ENCODE results near the gene NEUROD2. TPM values are rescaled to one million over a fixed set of nuclear protein-coding genes. Genes with fewer than 3 reads are reported as not detected.

The NEUROD2 gene
- total RNA-seq, 1 experiment from 2014 or later = not detected

DNA sequence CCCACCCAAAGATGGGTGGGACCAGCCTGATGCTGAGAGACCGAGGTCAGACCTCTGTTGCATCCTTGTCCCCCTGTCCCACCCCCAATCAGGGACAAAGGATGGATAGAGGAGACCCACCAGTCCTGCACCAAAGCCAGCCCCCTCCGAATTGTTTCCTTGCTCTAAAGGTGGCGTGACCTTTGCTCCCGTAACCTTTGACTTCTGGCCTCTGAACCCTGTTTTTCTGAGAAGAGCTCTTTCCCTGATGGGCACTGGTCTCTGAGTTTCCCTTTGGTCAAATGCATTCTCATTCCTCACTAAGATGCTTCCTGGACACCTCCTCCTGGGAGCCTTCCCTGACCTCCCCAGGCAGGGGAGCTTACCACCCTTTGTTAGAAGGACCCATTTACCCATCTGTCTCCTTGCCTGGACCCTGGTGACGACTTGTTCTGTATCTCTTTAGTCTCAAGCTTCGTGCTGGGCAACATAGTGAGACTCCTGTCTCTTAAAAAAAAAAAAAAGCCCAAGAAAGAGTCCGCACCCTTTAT, 5.3 kb upstream of the NEUROD2 start:
- Histone ChIP-seq H3K4me3 (ENCODE audit: low read length) (no peak overlapping the region), H2AFZ (ENCODE audit: low read length) (no peak overlapping the region), H3K79me2 (ENCODE audit: low read length) (no peaks in the 10 kb centered on the region), H3K36me3 (ENCODE audit: low read depth, low read length) (no peaks in the 10 kb centered on the region), H3K4me1 (ENCODE audit: insufficient read depth, low read length) (no peaks in the 10 kb centered on the region), H3K9me3 (ENCODE audit: low read length) (no peaks in the 10 kb centered on the region), H3K9me2 (replicated peaks; ENCODE audit: low read length) (no peaks in the 10 kb centered on the region), H3K27ac (ENCODE audit: low read length) (no peak overlapping the region), H4K20me1 (ENCODE audit: low read length) (no peaks in the 10 kb centered on the region), H3K9ac (ENCODE audit: low read length) (no peak overlapping the region), H3F3A (ENCODE audit: low read length, unreplicated experiment) (no peaks in the 10 kb centered on the region), H3K27me3 (ENCODE audit: low read length) (no peaks in the 10 kb centered on the region), H3K4me2 (ENCODE audit: low read length) (no peak overlapping the region)
- ATAC-seq = no peak
- ChIA-PET CTCF (no interaction called here), POLR2A (ENCODE audit: unreplicated experiment) (no interaction called here)
- intact Hi-C loops (cut with micrococcal nuclease) = no loop called here
- DNase-seq = no peak
- no TSS peak for BruUV-seq (replicated peaks)
- TF ChIP-seq EZH2 (IDR thresholded peaks at IDR 0.05; ENCODE audit: low read length, unreplicated experiment) = no peak
- no peak for TF ChIP-seq EZH2phosphoT487 (IDR thresholded peaks at IDR 0.05; ENCODE audit: borderline replicate concordance, low read length)
- TF ChIP-seq, protein P1, sequence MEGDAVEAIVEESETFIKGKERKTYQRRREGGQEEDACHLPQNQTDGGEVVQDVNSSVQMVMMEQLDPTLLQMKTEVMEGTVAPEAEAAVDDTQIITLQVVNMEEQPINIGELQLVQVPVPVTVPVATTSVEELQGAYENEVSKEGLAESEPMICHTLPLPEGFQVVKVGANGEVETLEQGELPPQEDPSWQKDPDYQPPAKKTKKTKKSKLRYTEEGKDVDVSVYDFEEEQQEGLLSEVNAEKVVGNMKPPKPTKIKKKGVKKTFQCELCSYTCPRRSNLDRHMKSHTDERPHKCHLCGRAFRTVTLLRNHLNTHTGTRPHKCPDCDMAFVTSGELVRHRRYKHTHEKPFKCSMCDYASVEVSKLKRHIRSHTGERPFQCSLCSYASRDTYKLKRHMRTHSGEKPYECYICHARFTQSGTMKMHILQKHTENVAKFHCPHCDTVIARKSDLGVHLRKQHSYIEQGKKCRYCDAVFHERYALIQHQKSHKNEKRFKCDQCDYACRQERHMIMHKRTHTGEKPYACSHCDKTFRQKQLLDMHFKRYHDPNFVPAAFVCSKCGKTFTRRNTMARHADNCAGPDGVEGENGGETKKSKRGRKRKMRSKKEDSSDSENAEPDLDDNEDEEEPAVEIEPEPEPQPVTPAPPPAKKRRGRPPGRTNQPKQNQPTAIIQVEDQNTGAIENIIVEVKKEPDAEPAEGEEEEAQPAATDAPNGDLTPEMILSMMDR (conservative IDR thresholded peaks at IDR 0.05; ENCODE audit: low read depth, low read length) = no peak

DNA sequence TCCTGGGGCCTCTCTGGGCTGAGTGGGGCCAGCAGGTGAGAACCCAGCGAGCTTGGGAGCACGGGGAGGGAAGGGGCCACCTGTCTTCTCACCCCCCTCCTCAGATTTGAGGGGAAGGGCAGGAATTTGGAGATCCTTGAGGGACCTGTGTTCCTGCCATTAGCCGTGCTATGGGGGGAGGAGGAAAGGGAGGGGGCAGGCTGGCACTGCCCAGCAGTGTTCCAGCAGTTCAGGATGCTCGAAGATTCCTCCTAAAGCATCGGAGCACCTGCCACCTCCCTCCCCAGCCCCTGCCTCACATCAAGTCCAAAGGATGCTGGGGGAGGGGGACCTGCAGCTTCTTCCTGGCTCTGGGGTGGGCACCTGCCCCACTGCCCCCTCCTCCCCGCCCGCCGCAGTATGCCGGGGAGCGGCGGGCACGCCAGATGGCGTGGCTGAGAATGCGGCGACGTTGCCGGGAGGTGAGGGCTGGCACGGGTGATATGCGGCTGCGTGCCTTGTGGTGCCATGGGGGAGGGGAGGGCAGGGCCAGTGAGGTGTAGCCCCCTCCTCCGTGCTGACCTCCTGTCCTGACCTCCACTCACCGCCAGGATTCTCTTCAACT, 4.7 kb upstream of the NEUROD2 start:
- Histone ChIP-seq H3K27ac (ENCODE audit: low read length) (no peak overlapping the region), H3K9me3 (ENCODE audit: low read length) (no peaks in the 10 kb centered on the region), H3K4me1 (ENCODE audit: insufficient read depth, low read length) (no peaks in the 10 kb centered on the region), H4K20me1 (ENCODE audit: low read length) (no peaks in the 10 kb centered on the region), H3K4me3 (ENCODE audit: low read length) (no peak overlapping the region), H3K9ac (ENCODE audit: low read length) (no peak overlapping the region), H3F3A (ENCODE audit: low read length, unreplicated experiment) (no peaks in the 10 kb centered on the region), H3K9me2 (replicated peaks; ENCODE audit: low read length) (no peaks in the 10 kb centered on the region), H2AFZ (ENCODE audit: low read length) (no peak overlapping the region), H3K36me3 (ENCODE audit: low read depth, low read length) (no peaks in the 10 kb centered on the region), H3K79me2 (ENCODE audit: low read length) (no peaks in the 10 kb centered on the region), H3K27me3 (ENCODE audit: low read length) (peaks cover 1% of the 10 kb centered on the region), H3K4me2 (ENCODE audit: low read length) (no peak overlapping the region)
- TF ChIP-seq EZH2 (IDR thresholded peaks at IDR 0.05; ENCODE audit: low read length, unreplicated experiment) (no peak), EZH2phosphoT487 (IDR thresholded peaks at IDR 0.05; ENCODE audit: borderline replicate concordance, low read length) (no peak)
- TF ChIP-seq, protein P1 (conservative IDR thresholded peaks at IDR 0.05; ENCODE audit: low read depth, low read length) = no peak
- CTCF ChIA-PET = no interaction called here
- DNase-seq (no peak), ATAC-seq (no peak)
- intact Hi-C loops (cut with micrococcal nuclease) = no loop called here
- POLR2A ChIA-PET (ENCODE audit: unreplicated experiment) = no interaction called here
- BruUV-seq (replicated peaks) = no TSS peak

DNA sequence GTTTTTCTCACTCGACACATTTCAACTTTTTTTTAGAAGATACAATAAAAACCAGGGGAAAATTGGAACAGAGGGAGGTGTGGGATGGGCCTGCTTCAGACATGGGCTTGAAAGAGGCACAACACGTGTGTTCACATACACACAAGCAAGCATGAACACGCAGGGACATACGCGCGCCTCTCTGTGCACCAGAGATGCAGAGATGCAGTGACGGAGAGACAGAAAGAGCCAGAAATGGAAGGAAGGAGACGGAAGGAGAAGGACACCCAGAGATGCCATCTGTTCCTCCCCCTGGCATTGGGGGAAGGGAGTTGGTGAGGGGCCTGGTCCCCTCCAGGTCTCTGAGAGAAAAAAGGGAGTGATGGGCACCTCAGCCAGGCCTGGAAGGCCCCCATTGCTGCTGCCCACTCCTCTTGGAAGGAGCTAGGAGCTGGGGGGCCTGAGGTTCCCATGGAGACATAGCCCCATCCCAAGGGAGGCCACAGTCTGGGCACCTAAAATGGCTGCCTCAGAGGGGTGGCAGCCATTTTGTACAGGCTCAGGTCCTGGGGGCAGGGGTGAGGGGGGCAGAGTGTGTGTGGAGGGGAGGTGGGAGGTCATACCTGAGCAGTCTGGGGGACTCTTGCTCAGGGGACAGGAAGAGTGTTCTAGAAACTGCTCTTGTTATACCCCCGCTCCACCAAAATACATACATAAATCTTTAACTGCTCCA, 3.8 kb upstream of the NEUROD2 start:
- TF ChIP-seq EZH2phosphoT487 (IDR thresholded peaks at IDR 0.05; ENCODE audit: borderline replicate concordance, low read length) (no peak), EZH2 (IDR thresholded peaks at IDR 0.05; ENCODE audit: low read length, unreplicated experiment) (no peak)
- TF ChIP-seq, protein P1 (conservative IDR thresholded peaks at IDR 0.05; ENCODE audit: low read depth, low read length) = no peak
- H3K4me3 ChIP-seq (ENCODE audit: low read length) = no peak overlapping the region
- peaks cover 10% of the 10 kb centered on the region for H3K27me3 ChIP-seq (ENCODE audit: low read length)
- no TSS peak for BruUV-seq (replicated peaks)
- no peaks in the 10 kb centered on the region for H4K20me1 ChIP-seq (ENCODE audit: low read length)
- no peaks in the 10 kb centered on the region for H3K9me3 ChIP-seq (ENCODE audit: low read length)
- no peaks in the 10 kb centered on the region for H3K79me2 ChIP-seq (ENCODE audit: low read length)
- no peak overlapping the region for H3K9ac ChIP-seq (ENCODE audit: low read length)
- no peaks in the 10 kb centered on the region for H3K36me3 ChIP-seq (ENCODE audit: low read depth, low read length)
- ChIA-PET POLR2A (ENCODE audit: unreplicated experiment) (no interaction called here), CTCF (no interaction called here)
- H3F3A ChIP-seq (ENCODE audit: low read length, unreplicated experiment) = no peaks in the 10 kb centered on the region
- no peaks in the 10 kb centered on the region for H3K4me1 ChIP-seq (ENCODE audit: insufficient read depth, low read length)
- H3K4me2 ChIP-seq (ENCODE audit: low read length) = no peak overlapping the region
- ATAC-seq (no peak), DNase-seq (no peak)
- H2AFZ ChIP-seq (ENCODE audit: low read length) = no peak overlapping the region
- intact Hi-C loops (cut with micrococcal nuclease) = no loop called here
- no peaks in the 10 kb centered on the region for H3K9me2 ChIP-seq (replicated peaks; ENCODE audit: low read length)
- no peak overlapping the region for H3K27ac ChIP-seq (ENCODE audit: low read length)

Measured in PC-3 (cell line).